CD4-positive, alpha-beta T cell treated with Interferon gamma for 1 hour (primary cell): Measurements from ENCODE around the gene BEND6.
"Not testable (repeated sequence)": the region's sequence is repeated elsewhere in the genome, so short reads cannot be mapped to it uniquely, and the experiment has no call there.

Experiments
- DNase-seq: peaks from one replicate; pipeline ENCODE4 v3.0.0-alpha.2; 2020

The BEND6 gene

GRCh38 chr6:56986611-56987010, 31.7 kb downstream of the BEND6 start:
- DNase-seq, result no peak

GRCh38 chr6:56988145-56988544, 33.2 kb downstream of the BEND6 start:
- no peak for DNase-seq

GRCh38 chr6:56992036-56992435, 37.1 kb downstream of the BEND6 start:
- no peak for DNase-seq

GRCh38 chr6:56992703-56993102, 37.8 kb downstream of the BEND6 start:
- no peak for DNase-seq

GRCh38 chr6:56995347-56995902, 40.5 kb downstream of the BEND6 start:
- no peak for DNase-seq

GRCh38 chr6:56996401-56996800, 41.5 kb downstream of the BEND6 start:
- DNase-seq, result no peak

GRCh38 chr6:56999049-56999448, 44.1 kb downstream of the BEND6 start:
- no peak for DNase-seq

- DNase-seq, result not testable (repeated sequence)
Observed at GRCh38 chr6:56999748-57000147, 44.8 kb downstream of the BEND6 start.

GRCh38 chr6:57002197-57002596, 47.3 kb downstream of the BEND6 start:
- no peak for DNase-seq

GRCh38 chr6:57004292-57004691, 49.4 kb downstream of the BEND6 start:
- DNase-seq, result no peak

- no peak for DNase-seq
Observed at GRCh38 chr6:57006101-57006500, 51.2 kb downstream of the BEND6 start.

GRCh38 chr6:57008069-57008468, 53.2 kb downstream of the BEND6 start:
- DNase-seq, result not testable (repeated sequence)

- DNase-seq, result no peak
Observed at GRCh38 chr6:57013521-57013926, 58.6 kb downstream of the BEND6 start.

- no peak for DNase-seq
Observed at GRCh38 chr6:57017069-57017468, 62.2 kb downstream of the BEND6 start.

GRCh38 chr6:57017841-57018240, 62.9 kb downstream of the BEND6 start:
- no peak for DNase-seq

- DNase-seq, result no peak
Observed at GRCh38 chr6:57019434-57019833, 64.5 kb downstream of the BEND6 start.

- DNase-seq, result no peak
Observed at GRCh38 chr6:57021086-57021720, 66.3 kb downstream of the BEND6 start.

GRCh38 chr6:57024321-57024720, 69.4 kb downstream of the BEND6 start:
- no peak for DNase-seq

- DNase-seq, result no peak
Observed at GRCh38 chr6:57024775-57025174, 69.9 kb downstream of the BEND6 start.

- DNase-seq, result no peak
Observed at GRCh38 chr6:57026001-57026400, 71.1 kb downstream of the BEND6 start.

- DNase-seq, result no peak
Observed at GRCh38 chr6:57027301-57027700, 72.4 kb downstream of the BEND6 start.

GRCh38 chr6:57029213-57029612, 74.3 kb downstream of the BEND6 start:
- no peak for DNase-seq

GRCh38 chr6:57033228-57033627, 78.3 kb downstream of the BEND6 start:
- DNase-seq, result no peak

- DNase-seq, result no peak
Observed at GRCh38 chr6:57035549-57035948, 80.6 kb downstream of the BEND6 start.

GRCh38 chr6:57038906-57039305, 84.0 kb downstream of the BEND6 start:
- no peak for DNase-seq
